CD4-positive, alpha-beta T cell (primary cell): Measurements from ENCODE around the gene NXPH1. TPM values are rescaled to one million over a fixed set of nuclear protein-coding genes. Genes with fewer than 3 reads are reported as not detected.

ENCODE experiments used
- ATAC-seq: fragments of 200-7000 bp; cut with Tn5 transposase; one replicate; pipeline ENCODE4 v1.10.0; 2022; ENCODE audit warnings: mild to moderate bottlenecking; ENCODE audit not compliant: poor library complexity
- CTCF ChIA-PET: fragments of 350-600 bp; sonication (Branson Sonifier 250); formaldehyde crosslinking; loops from one replicate; lab custom pipeline; 2021; ENCODE audit warnings: antibody characterized with exemption, inconsistent platforms; lab: Charles Lee
- POLR2A ChIA-PET: fragments of 350-600 bp; sonication (Branson Sonifier 250); formaldehyde crosslinking; loops from one replicate; lab custom pipeline; 2021; ENCODE audit warnings: antibody characterized with exemption, inconsistent platforms; lab: Charles Lee
- DNase-seq, 14 experiments: peaks; one replicate each; pipeline ENCODE4 v3.0.0-alpha.2; 2013 to 2020; ENCODE audit warnings: mixed read lengths in 2 of 14
- H3K27ac ChIP-seq, 2 donors: one replicate each; pipeline versions ENCODE4 v1.5.1 to v1.7.0; 2013; ENCODE audit warnings: low read length in 2 of 2, low read depth in 1 of 2, mild to moderate bottlenecking in 1 of 2
- H3K27me3 ChIP-seq, 2 experiments: 1 replicate in 1 of 2; 2 replicates in 1 of 2; pipeline versions ENCODE4 v1.6.1 to v1.7.0; 2013; ENCODE audit warnings: low read length in 2 of 2, control low read depth in 1 of 2, mild to moderate bottlenecking in 1 of 2, moderate library complexity in 1 of 2; ENCODE audit not compliant: insufficient read depth in 2 of 2, control insufficient read depth in 1 of 2
- H3K36me3 ChIP-seq: one replicate; pipeline ENCODE4 v1.6.1; 2013; ENCODE audit warnings: low read length, control low read depth; ENCODE audit not compliant: insufficient read depth
- H3K4me1 ChIP-seq: one replicate; pipeline ENCODE4 v1.6.1; 2013; ENCODE audit warnings: low read length, control low read depth; ENCODE audit not compliant: insufficient read depth
- H3K4me3 ChIP-seq: one replicate; pipeline ENCODE4 v1.5.1; 2013; ENCODE audit warnings: mild to moderate bottlenecking, low read length, moderate library complexity
- H3K9me3 ChIP-seq, 2 experiments: 1 replicate in 1 of 2; 2 replicates in 1 of 2; pipeline versions ENCODE4 v1.6.1 to v1.7.0; 2013; ENCODE audit warnings: low read length in 2 of 2, mild to moderate bottlenecking in 2 of 2, control low read depth in 1 of 2, moderate library complexity in 1 of 2; ENCODE audit not compliant: control insufficient read depth in 1 of 2, insufficient read depth in 1 of 2
- H3K27ac Mint-ChIP-seq: one replicate; pipeline ENCODE4 v1.8.0; 2020; ENCODE audit warnings: mixed read lengths
- H3K27me3 Mint-ChIP-seq: one replicate; pipeline ENCODE4 v1.8.0; 2021; ENCODE audit warnings: mixed read lengths
- H3K36me3 Mint-ChIP-seq: one replicate; pipeline ENCODE4 v1.8.0; 2021; ENCODE audit warnings: low read depth, mixed read lengths
- H3K4me1 Mint-ChIP-seq: one replicate; pipeline ENCODE4 v1.8.0; 2021; ENCODE audit warnings: low read depth, mixed read lengths
- H3K4me3 Mint-ChIP-seq: one replicate; pipeline ENCODE4 v1.8.0; 2020; ENCODE audit warnings: mild to moderate bottlenecking, mixed read lengths
- H3K9me3 Mint-ChIP-seq: one replicate; pipeline ENCODE4 v1.8.0; 2020; ENCODE audit warnings: mixed read lengths
- CTCF ChIP-seq: fragments of 200-600 bp; IDR thresholded peaks from one replicate; pipeline ENCODE4 v1.8.0; 2022; ENCODE audit warnings: antibody characterized with exemption, mild to moderate bottlenecking
- intact Hi-C, 2 experiments: fragments of 100-400 bp; cut with DNase I in 1 of 2; cut with micrococcal nuclease in 1 of 2; formaldehyde crosslinking; loops; one replicate each; pipeline versions ENCODE4 v1.15.1 to v1.9.0; 2023 to 2025; cut with DNase I, micrococcal nuclease
- total RNA-seq, 174 experiments: library from RNA in 2 of 174; stranded (reverse) in 2 of 174; gene quantifications; one replicate each; pipeline ENCODE4 v1.2.3 and lab custom pipeline; 2021 to 2026

The NXPH1 gene
- total RNA-seq, 2 experiments from 2014 or later: not detected

- Mint-ChIP-seq H3K27ac (no peak overlapping the region), H3K9me3 (no peaks in the 10 kb centered on the region)
Observed at GRCh38 chr7:8516976-8517375, 83.6 kb downstream of the NXPH1 start.

DNA sequence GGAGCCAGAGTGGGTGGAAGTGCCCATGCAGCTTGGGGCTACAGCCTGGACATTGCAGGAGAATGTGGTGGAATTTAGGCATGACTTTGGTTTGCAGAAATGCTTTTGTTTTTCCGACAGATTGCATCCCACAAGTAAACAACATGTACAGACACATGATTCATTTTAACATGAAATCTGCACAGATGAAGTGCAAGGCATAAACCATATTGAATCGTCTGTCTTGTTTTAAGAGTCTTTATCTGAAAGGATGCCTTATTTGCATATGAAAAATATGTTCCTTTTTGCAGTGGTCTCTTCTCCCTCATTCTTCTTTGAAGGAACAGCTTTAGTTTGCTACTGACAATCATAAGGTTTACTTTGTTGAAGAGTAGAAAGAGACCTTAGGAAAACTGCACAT lies 94.9 kb downstream of the NXPH1 start:
- no peaks in the 10 kb centered on the region for H3K36me3 Mint-ChIP-seq
- H3K36me3 ChIP-seq: no peaks in the 10 kb centered on the region
- no peaks in the 10 kb centered on the region for H3K4me1 Mint-ChIP-seq
- no peaks in the 10 kb centered on the region for H3K27me3 Mint-ChIP-seq
- no peak for DNase-seq
- H3K4me3 ChIP-seq: no peak overlapping the region
- H3K27ac ChIP-seq: no peak overlapping the region
- H3K9me3 Mint-ChIP-seq: peaks cover 7% of the 10 kb centered on the region
- CTCF ChIA-PET: interaction anchor here (1.3 kb wide), 1 partner anchor 17 kb away, joined by 3 read pairs; no protein-coding TSS in a partner anchor
- TF ChIP-seq CTCF: no peak
- POLR2A ChIA-PET: no interaction called here
- intact Hi-C loops: no loop called here
- no peak overlapping the region for H3K27ac Mint-ChIP-seq
- H3K4me1 ChIP-seq: no peaks in the 10 kb centered on the region
- no peak for ATAC-seq
- H3K27me3 ChIP-seq: no peaks in the 10 kb centered on the region
- peaks cover 0 to 12% of the 10 kb centered on the region in 2 experiments for H3K9me3 ChIP-seq
- H3K4me3 Mint-ChIP-seq: no peak overlapping the region

More at GRCh38 chr7:8516976-8517375, 83.6 kb downstream of the NXPH1 start:
- Histone ChIP-seq H3K4me3 (no peak overlapping the region), H3K27me3 (no peaks in the 10 kb centered on the region), H3K9me3 (no peaks in the 10 kb centered on the region), H3K27ac (no peak overlapping the region), H3K36me3 (no peaks in the 10 kb centered on the region), H3K4me1 (no peaks in the 10 kb centered on the region)
- ATAC-seq: no peak
- no peak for DNase-seq
- ChIA-PET POLR2A (no interaction called here), CTCF (no interaction called here)
- Mint-ChIP-seq H3K36me3 (no peaks in the 10 kb centered on the region), H3K27me3 (no peaks in the 10 kb centered on the region), H3K4me3 (no peak overlapping the region), H3K4me1 (no peaks in the 10 kb centered on the region)
- TF ChIP-seq CTCF: no peak
- intact Hi-C loops: no loop called here

- Histone ChIP-seq H3K27me3 (no peaks in the 10 kb centered on the region), H3K36me3 (no peaks in the 10 kb centered on the region), H3K4me3 (no peak overlapping the region), H3K27ac (no peak overlapping the region), H3K4me1 (no peaks in the 10 kb centered on the region), H3K9me3 (peaks cover 0 to 4% of the 10 kb centered on the region in 2 experiments)
- intact Hi-C loops: no loop called here
- DNase-seq (no peak), ATAC-seq (no peak)
- Mint-ChIP-seq H3K27me3 (no peaks in the 10 kb centered on the region), H3K4me1 (no peaks in the 10 kb centered on the region), H3K4me3 (no peak overlapping the region), H3K9me3 (no peaks in the 10 kb centered on the region), H3K36me3 (no peaks in the 10 kb centered on the region), H3K27ac (no peak overlapping the region)
- CTCF ChIA-PET: no interaction called here
- POLR2A ChIA-PET: no interaction called here
- TF ChIP-seq CTCF: no peak
Observed at GRCh38 chr7:8531991-8532515, 98.6 kb downstream of the NXPH1 start.
